H1 (cell line): ENCODE data around the gene NFKB1. TPM values are rescaled to one million over a fixed set of nuclear protein-coding genes. Genes with fewer than 3 reads are reported as not detected.

Experiments
- CTCF ChIP-seq, 3 experiments: IDR thresholded peaks; 1 replicate in 2 of 3; 2 replicates in 1 of 3; pipeline versions ENCODE4 v1.5.1 to v1.6.1; 2011; ENCODE audit warnings: low read length in 3 of 3, mild to moderate bottlenecking in 3 of 3, inconsistent platforms in 2 of 3, low read depth in 1 of 3, moderate library complexity in 1 of 3; ENCODE audit not compliant: insufficient read depth in 1 of 3; ENCODE audit errors: control extremely low read depth in 1 of 3
- JUND ChIP-seq: IDR thresholded peaks from 2 replicates; pipeline ENCODE4 v1.6.1; 2011; ENCODE audit warnings: mild to moderate bottlenecking, improper control_type of control experiment, low read length
- SIX5 ChIP-seq: IDR thresholded peaks from 2 replicates; pipeline ENCODE4 v1.6.1; 2011; ENCODE audit warnings: mild to moderate bottlenecking, low read depth, low read length
- USF2 ChIP-seq: IDR thresholded peaks from 2 replicates; pipeline ENCODE4 v1.6.1; 2011; ENCODE audit warnings: low read length, improper control_type of control experiment
- polyA plus RNA-seq, 7 experiments: library from polyadenylated mRNA; depleted of rRNA in 3 of 7; stranded (reverse) in 5 of 7; unstranded in 2 of 7; fragments of >200 nt in 5 of 7; fragments of 200-250 nt in 2 of 7; gene quantifications; 1 replicate in 5 of 7; 2 replicates in 1 of 7; 4 replicates in 1 of 7; pipeline versions ENCODE4 v1.2.1 to v1.2.3, GENCODE V29; 2011 to 2013; ENCODE audit warnings: missing spikeins in 2 of 7, mixed read lengths in 2 of 7
- total RNA-seq: library from RNA; stranded (reverse); fragmentation: NEBNext Ultra II Directional; extraction: Animal tissue kit (Norgen Biotek cat#: 25700); gene quantifications from 2 replicates; pipeline ENCODE4 v1.2.1, GENCODE V29; 2021

NFKB1 gene
- total and polyA plus RNA-seq, 2 of the 8 experiments (the other 6 are each of a cell fraction or from before 2014, with no cell fraction given): 2.9 to 6.8 TPM

GRCh38 chr4:102506523-102506922 lies 5.4 kb downstream of the NFKB1 start (continued):
- no peak for TF ChIP-seq CTCF (IDR thresholded peaks at IDR 0.05; ENCODE audit: control extremely low read depth in 1 of 3, insufficient read depth in 1 of 3, low read depth in 1 of 3, low read length in 3 of 3)
- TF ChIP-seq JUND: no peak
- no peak for TF ChIP-seq USF2
- no peak for TF ChIP-seq SIX5
